ENCODE results near the gene FBXW8.

The FBXW8 gene

GRCh38 chr12:116959198-116959460 lies 48.4 kb downstream of the FBXW8 start:
- no peak for DNase-seq

DNA sequence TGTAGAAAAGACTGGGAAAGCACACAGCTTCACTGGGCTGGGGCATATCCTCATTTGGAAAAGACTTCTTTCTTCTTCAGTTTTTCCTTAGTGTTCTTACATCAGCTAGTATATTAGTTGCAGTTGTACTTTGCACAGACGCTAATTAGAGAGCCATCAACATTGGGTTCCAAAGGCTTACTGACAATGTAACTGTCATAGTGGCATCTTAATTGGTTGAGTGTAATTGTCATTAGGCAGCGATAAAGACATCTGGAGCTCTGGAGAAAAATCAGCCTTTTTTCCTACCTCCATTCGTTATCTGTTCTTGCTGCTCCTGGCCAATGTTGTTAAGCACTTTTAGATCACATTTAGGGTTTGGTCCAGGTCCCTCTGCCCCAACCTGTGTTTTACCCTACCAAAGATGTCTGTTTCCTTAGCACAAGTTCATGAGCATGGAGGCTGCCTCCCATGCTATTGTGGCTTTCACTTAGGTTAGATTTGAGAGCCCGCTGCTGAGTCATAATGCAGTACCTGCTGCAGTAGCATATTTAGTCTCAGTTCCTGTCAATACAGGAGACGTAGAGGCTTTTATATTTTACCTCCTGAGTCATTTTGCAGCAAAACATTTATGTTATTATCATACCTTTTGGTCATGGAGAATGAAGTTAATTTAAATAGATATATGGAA lies 49.2 kb downstream of the FBXW8 start:
- DNase-seq, result no peak

- no peak for DNase-seq
Measured at GRCh38 chr12:116962197-116962596, 51.4 kb downstream of the FBXW8 start.

GRCh38 chr12:116962783-116963356 lies 52.1 kb downstream of the FBXW8 start:
- DNase-seq, result no peak

DNA sequence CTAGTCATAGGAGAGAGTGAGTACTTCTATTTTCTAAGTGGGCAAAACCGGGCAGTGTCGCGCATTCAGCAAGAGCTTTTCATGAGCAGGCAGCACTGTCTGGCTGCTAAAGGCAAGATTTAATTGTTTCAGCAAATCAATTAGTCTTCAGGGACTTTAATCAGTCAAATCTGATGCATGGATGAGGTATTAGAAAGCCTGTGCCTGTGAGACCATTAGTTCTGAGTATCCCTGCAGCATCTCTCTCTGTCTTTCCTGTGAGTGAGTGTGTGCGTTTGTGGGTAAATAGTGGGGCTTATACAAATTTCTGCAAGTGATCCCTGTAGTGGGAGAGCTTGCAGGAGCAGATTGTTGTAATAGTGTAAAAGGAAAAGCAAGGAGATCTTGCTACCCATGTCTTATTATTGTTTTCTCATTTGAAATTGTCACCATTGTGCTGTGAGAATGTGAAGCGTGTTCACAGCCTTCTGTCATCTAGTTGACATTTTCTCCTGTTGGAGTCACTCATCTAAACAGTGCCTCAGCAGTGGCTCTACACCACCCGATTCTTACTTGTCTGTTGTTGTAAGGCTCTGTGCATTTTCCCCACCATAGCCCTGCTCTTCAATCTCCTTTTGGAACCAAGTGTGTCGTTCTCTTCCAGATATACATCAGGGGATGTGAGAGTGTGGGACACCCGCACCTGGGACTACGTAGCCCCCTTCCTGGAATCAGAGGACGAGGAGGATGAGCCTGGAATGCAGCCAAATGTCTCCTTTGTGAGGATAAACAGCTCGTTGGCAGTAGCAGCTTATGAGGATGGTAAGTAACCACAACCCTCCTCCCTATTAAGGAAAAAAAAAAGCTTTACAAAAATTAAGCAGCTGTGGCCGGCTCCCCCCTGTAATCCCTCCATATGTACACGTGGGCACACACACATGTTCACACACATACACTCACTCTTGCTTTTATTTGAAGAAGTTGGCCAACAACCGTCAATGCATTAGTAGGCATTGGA lies 53.6 kb downstream of the FBXW8 start:
- DNase-seq, result no peak

DNA sequence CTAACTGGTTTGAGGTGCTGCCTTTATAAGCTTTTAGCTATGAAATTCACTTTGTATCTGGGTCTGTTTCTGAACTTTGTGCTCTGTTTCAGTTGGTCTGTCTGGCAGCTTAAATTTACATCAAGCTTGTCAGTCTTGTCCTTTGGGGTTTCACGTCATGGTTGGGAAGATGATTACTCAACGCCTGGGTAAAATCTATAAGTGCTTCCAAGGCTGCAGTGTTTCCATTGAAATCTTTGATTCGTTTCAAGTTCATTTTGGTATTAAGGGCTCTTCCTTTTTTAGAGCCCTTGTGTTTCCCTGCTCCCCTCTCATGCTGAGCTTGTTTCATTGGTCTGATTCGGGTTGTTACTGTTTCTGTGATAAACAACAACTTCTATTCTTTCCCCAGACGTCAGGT lies 58.2 kb downstream of the FBXW8 start:
- DNase-seq, result no peak

DNA sequence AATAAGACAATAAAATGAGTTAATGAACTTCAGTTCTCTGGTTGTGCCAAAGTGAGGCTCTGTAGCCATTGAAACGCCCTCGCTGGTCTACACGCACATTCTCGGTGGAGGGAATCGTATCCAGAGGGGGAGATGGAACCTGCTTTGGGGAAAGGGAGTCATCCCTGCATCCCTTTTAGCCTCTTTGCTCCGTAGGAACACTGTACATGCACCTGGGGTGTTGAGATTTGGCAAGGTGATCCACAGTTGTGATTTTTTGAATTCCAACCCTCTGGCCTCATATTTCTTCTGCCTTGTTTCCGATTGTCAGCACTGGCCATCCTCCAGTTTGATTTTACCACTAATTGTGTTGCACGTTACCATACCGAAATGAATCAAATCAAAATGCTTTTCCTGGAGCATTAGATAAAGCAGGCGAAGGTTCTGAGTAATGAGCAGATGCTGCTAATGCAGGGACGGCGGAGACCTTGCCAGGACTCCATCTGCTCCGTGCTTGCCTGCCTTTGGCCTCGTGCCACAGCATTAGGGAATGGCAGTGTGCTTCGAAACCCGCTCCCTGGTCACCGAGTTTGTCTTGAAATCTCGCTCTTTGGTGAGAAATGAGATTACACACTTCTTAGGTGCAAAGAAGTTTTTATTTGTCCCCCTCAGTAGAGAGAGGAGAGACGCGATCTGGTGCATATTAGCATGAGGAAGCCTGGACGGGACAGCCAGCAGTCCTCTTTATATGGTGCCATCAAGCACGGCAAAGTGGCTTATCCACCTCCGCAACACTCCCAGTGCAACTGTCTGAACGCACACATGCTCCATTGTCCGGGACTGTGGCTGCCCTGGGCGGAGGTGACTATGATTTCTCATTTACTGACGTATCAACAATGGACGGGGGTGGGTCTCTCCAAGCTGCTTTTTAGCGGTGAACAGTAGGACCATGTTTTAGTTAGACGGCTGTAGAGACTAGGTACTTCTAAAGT lies 59.1 kb downstream of the FBXW8 start:
- no peak for DNase-seq

DNA sequence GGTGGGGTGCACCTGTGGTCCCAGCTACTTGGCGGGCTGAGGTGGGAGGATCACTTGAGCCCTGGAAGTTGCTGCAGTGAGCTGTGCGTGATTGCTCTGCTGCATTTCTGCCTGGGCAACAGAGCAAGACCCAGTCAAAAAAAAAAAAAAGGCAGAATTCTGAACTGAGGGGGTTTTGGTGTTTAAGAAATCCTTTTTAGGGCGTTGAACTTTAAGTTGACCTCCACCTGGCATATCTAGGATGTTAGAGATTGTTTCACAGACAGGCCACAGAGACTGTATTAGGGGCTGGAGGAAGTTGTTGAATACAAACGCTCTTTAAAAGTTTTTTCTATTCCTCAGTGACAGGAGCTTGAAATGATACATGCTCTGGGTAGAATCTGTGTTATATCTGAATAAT lies 60.5 kb downstream of the FBXW8 start:
- DNase-seq, result no peak

GRCh38 chr12:116975779-116976393 lies 65.1 kb downstream of the FBXW8 start:
- DNase-seq, result no peak

DNA sequence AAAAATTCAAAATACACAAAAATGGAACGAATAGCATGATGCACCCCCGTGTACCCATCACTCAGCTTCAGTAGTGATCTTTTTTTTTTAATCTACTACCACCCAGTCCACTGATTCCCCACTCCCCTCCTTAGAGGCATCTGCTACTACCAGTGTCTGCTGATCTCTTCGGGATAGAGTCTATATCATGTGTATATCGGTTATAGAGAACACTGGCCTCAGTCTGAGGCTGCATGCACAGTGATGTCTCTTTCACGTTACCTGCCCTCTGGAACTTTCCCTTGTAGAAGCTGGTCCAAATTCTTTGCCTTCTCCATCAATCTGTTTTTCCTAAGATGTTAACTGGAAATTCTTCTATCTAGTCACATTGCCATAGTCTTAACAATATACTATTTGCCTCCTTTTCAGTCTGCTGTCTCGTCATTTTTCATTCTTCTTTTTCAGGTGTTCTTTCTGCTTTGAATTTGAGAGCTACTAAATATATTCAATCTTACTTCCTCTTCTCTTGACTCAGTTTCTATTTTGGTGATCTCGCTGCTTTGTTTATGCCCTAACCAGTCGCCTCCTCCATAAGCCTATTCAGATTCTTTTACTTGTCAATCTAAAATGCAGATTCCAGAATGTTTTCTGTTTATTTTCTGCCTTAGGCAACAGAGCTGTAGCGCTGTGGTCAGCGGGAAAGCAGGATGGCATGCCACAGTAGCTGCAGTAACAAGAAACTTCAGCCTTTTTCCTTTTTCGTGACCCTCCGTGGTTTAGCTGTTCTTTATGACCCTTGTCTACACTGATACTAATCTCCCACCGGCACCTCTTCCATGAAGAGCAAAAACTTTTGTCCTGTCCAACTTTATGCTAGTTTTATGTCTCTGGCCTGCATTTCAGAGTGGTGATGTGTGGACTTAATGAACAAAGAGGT lies 67.0 kb downstream of the FBXW8 start:
- no peak for DNase-seq

- no peak for DNase-seq
Measured at GRCh38 chr12:116978791-116979508, 68.2 kb downstream of the FBXW8 start.

DNA sequence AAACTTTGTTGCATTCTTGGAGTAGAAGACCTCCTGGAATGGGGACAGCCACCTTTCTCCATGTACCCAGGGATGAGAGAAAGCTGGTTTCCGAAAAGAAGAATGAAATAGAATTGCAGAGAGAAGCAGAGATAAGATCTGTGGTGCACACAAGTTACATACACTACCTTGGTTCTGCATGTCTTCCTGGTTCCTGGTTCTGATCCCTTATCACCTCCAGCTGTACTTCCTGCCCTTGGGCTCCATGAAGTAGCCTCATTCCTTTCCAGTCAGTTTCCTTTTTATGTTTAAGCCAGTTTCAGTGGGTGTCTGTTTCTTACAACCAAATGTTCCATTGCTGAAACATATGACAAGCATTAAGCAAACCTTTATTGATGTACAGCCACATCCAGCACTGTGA lies 69.3 kb downstream of the FBXW8 start:
- no peak for DNase-seq

DNA sequence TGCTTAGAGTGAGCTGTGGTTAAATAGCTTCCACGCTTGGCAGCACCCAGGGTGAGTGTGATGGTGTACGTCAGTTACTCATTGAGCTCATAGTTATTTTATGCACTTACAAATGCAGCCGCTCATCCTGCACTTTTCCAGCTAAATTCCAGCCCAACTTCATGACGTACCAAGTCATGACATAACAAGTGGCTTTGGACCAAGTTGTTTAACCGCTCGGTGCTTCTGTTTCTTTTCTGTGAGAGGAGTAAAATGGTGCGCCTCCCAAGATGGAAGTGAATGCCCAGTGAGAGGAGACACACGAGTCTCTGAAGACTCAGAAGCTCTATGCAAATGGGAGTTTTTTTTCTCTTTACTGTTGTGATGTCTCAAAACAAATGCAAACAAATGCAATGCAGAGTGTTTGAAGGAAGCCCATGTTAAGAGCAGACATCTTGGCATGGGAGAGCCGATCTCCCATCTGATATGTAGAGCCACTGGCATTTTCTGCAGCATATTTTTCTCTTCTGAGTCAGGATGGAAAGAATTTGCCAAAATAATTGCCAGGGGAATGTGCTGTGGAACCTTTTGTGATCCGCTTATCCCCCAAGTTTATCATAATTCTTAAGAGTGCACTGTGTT lies 72.2 kb downstream of the FBXW8 start:
- no peak for DNase-seq

- DNase-seq, result no peak
Measured at GRCh38 chr12:116984098-116984497, 73.3 kb downstream of the FBXW8 start.

DNA sequence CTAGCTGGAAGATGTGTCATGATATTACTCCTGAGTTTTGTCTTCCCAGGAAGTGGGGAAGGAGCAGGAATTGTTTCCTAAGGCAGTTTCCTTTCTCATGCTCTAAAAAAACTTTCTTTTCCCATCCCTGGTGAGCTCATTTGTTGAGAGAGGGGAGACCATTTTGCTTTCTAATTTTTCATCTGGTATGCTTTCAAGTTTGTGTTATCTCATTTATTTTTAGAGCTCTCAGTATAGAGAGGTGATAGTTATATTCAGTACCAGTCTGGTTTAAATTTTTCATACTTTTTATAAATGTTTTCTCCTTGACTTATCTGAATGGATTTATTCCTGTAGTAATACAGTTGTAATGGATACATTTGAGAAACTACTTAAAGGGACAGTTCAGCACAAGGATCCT lies 79.6 kb downstream of the FBXW8 start:
- no peak for DNase-seq

DNA sequence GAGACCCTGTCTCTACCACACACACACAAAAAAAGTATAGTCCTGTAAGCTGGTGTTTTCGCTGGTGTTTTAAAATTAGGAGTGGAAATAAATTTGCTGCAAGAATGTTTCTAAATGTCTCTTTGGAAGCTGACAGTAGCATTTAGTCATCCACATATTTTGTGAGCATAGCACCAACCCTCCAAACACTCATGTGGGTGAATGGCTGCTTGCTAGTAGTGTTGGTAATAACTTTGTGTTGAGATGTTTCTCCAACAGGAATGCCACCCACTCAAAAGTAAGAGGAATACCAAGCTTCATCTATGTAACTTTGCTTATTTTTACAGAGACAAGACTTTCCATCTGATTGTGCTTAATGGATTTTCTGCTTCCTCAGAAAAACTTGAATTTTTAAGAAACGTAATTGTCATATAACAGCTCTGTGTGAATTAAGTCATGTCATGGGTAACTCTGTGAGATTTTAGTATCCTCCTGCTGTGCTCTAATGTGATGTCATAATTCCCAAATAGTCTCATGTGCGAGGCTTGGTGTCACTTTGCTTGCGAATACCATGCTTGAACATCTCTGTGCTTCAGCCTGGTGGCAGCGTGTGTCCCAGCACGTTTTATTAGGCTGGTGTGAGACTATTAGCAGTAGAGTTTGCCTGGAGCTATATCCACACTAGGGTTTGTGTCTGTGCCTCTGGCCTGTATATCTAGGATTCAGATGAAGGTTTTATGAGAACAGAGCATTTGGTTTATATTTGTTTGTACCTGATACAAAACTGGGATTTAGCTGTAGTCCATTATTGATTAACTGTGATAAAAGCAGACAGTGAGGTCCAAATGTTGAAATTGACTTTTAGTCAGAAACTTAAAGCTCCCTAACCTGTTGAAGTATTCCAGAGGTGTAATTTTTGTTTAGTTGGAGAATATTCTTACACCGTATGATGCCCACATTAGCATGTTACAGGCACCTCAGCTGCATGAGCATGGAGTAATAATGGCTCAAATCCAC lies 80.5 kb downstream of the FBXW8 start:
- DNase-seq, result no peak

GRCh38 chr12:116996093-116996492 lies 85.3 kb downstream of the FBXW8 start:
- DNase-seq, result no peak

GRCh38 chr12:116996621-116997020 lies 85.9 kb downstream of the FBXW8 start:
- DNase-seq, result no peak

- DNase-seq, result no peak
Measured at GRCh38 chr12:116999066-116999465, 88.3 kb downstream of the FBXW8 start.
